ENCODE measurements around the gene TNFSF12.

TNFSF12 gene

DNA sequence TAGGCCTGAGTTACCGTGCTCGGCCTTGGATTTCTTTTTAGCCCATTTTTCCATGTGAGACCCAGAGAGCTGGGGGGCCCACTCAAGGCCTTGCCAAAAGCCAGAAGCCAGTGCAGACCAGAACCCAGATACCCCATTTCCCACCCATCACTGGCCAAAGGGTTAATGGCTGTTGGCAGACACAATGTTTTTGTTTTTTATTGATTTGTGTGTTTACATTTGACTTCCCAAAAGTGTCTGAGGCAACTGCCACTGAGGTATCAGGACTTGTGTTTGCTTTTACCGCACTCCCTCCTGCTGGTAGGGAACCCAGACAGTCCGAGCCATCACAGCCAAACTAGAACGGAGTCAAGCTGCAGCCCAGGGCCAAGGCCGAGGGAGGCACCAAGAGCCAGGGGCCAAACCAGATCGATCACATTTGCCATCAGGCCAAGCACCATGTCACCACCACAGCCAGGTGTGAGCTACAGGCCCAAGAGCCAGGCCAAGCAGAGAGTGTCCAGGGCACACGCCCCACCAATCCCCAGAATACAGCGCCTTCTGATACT is 7.7 kb upstream of the TNFSF12 start:
- DNase-seq (ENCODE audit: low read depth in 2 of 2) = no peak

DNA sequence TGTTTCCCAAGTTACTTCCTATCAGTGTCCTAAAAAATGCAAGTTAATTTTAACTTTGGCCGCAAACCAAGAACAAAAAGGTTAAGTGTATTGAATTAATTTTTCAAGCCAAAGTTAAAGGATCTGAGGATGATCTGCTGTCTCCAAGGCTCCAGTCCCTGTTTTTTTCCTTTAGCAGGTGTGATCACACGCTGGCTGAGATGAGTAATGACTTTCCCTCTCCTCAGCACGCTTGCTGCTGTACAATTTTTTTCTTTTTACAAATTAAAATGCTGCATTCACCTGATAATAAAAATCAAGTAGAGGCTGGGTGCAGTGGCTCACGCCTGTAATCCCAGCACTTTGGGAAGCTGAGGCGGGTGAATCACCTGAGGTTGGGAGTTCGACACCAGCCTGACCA is 3.9 kb upstream of the TNFSF12 start:
- DNase-seq (ENCODE audit: low read depth in 2 of 2) = no peak

DNA sequence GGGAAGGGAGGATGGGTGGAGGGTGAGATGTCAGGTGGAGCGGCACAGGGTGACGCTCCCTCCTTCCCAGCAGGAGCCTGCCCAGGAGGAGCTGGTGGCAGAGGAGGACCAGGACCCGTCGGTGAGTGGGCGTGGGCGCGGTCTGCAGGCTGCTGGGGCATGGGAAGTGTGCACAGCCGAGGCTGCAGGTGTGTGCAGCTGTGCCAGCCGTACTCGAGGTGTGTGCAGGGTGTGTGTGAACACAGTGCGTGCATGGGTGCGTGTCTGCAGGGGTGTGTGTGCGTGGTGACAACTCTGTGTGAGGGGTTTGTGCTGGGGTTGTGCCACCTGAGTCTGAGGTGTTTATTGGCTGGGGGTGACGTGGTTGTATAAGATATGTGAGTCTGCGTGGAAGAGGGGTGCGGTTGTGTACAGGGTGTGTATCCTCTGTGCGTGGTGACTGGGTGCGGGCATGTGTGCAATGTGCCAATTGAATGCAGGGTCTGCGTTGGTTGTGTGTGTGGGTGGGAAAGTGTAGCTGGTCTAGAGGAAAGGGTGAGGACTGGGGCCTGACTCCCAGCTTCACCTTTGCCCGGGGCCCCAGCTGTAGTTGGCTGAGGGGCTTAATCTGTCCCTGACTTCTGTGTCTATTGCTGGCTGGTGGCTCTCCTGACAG is 670 bp downstream of the TNFSF12 start:
- peak in 1 of 2 donors; percentile 21 for DNase-seq (ENCODE audit: low read depth in 2 of 2)

GRCh38 chr17:7550344-7550743 is 1.5 kb downstream of the TNFSF12 start:
- DNase-seq (ENCODE audit: low read depth in 2 of 2) = no peak

DNA sequence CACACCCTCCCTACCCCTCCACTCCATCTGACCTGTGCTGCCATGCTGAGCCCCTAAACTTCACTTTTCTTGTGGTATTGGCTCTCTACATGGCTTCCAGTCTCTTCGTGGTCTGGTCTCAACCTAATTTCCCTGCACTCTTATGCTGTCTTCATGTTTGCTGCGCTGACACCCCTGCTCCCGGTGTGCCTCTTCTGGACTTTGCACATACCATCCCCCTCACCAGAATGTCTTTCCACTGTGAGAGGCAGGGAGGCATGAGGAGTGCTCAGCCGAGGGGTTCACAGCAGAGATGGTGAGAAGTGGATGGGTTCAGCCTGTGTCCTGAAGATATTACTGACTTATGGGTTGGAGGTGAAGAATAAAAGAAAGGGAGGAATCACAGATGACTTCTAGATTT is 2.5 kb downstream of the TNFSF12 start:
- no peak for DNase-seq (ENCODE audit: low read depth in 2 of 2)

DNA sequence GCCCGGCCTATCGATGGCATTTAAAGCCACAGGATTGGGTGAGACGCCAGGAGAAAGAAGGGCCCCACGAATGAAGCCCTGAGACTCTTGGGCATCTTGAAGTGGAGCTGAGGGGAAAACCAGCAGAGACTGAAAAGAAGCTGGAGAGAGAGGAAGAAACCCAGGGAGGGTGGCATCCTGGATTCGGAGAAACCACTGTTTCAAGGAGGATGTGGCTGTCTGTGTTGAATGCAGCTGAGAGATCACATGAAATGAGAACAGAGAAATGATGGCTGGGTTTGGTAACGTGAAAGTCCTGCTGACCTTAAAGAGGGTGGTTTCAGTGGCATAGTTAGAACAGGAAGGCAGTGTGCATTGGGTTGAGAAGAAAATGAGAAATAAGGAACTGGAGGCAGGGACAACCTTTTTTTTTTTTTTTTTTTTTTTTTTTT is 3.8 kb downstream of the TNFSF12 start:
- DNase-seq (ENCODE audit: low read depth in 2 of 2) = no peak

DNA sequence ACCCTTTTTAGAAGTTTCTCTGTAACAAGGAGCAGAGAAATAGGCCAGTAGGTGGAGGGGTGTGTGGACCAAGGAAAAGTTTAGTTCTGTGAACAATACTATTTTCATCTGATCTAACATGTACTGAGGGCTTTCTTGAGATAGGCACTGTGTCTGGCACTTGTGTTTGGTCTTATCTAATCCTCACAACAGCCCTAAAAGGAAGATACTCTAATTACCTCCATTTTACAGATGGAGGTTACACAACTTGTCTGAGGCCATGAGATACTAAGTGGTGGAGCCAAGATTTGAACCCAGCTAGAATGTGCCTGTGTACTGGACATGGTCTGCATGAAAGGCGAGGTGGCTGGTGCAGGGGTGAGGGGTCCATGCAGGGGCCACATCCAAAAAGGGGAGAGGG is 4.5 kb downstream of the TNFSF12 start:
- no peak for DNase-seq (ENCODE audit: low read depth in 2 of 2)

GRCh38 chr17:7555320-7555948 is 6.6 kb downstream of the TNFSF12 start:
- no peak for DNase-seq (ENCODE audit: low read depth in 2 of 2)

DNA sequence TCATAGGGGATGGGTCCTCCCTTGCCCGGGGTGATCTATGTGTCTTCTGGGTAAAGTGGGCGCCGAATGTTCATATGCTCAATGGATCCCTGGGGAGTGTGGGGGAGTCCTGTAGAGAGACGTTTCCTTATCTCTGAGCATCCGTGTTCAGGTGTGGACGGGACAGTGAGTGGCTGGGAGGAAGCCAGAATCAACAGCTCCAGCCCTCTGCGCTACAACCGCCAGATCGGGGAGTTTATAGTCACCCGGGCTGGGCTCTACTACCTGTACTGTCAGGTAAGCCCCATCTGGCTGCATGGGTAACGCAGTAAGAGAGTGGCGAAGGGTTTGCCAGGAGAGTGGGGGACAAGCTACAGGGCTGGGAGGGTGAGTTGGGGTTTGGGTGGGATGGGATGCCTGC is 7.8 kb downstream of the TNFSF12 start:
- no peak for DNase-seq (ENCODE audit: low read depth in 2 of 2)

- DNase-seq (ENCODE audit: low read depth in 2 of 2) = no peak
These were observed 8.4 kb downstream of the TNFSF12 start for GRCh38 chr17:7557147-7557764.

- DNase-seq (ENCODE audit: low read depth in 2 of 2) = no peak
These were observed 9.1 kb downstream of the TNFSF12 start for GRCh38 chr17:7557775-7558543.

DNA sequence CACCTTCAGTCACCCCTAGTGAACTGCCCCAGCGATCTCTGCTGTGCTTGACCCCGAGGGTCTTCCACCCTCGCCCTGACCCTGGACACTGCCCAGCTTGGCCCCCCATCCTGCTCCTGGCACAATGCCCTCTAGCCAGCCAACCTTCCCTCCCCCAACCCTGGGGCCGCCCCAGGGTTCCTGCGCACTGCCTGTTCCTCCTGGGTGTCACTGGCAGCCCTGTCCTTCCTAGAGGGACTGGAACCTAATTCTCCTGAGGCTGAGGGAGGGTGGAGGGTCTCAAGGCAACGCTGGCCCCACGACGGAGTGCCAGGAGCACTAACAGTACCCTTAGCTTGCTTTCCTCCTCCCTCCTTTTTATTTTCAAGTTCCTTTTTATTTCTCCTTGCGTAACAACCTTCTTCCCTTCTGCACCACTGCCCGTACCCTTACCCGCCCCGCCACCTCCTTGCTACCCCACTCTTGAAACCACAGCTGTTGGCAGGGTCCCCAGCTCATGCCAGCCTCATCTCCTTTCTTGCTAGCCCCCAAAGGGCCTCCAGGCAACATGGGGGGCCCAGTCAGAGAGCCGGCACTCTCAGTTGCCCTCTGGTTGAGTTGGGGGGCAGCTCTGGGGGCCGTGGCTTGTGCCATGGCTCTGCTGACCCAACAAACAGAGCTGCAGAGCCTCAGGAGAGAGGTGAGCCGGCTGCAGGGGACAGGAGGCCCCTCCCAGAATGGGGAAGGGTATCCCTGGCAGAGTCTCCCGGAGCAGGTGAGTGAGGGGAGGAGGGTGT is 9.9 kb downstream of the TNFSF12 start, which contains the start of gene TNFSF13:
Gene TNFSF13, plus strand, starts transcription at position 207 of the 776 bp plus-strand sequence. Its CDS starts 290 bp downstream, at position 497.
- no peak for DNase-seq (ENCODE audit: low read depth in 2 of 2)

GRCh38 chr17:7559320-7560171 is 10.7 kb downstream of the TNFSF12 start:
- DNase-seq (ENCODE audit: low read depth in 2 of 2) = no peak

GRCh38 chr17:7560172-7561027 is 11.5 kb downstream of the TNFSF12 start:
- peak in 1 of 2 donors; percentile 44 for DNase-seq (ENCODE audit: low read depth in 2 of 2)

DNA sequence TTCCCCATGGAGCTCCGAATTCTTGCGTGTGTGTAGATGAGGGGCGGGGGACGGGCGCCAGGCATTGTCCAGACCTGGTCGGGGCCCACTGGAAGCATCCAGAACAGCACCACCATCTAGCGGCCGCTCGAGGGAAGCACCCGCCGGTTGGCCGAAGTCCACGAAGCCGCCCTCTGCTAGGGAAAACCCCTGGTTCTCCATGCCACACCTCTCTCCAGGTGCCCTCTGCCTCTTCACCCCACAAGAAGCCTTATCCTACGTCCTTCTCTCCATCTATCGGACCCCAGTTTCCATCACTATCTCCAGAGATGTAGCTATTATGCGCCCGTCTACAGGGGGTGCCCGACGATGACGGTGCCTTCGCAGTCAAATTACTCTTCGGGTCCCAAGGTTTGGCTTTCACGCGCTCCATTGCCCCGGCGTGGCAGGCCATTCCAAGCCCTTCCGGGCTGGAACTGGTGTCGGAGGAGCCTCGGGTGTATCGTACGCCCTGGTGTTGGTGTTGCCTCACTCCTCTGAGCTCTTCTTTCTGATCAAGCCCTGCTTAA is 12.2 kb downstream of the TNFSF12 start:
- DNase-seq (ENCODE audit: low read depth in 2 of 2) = peak; percentile 74 to 80

DNA sequence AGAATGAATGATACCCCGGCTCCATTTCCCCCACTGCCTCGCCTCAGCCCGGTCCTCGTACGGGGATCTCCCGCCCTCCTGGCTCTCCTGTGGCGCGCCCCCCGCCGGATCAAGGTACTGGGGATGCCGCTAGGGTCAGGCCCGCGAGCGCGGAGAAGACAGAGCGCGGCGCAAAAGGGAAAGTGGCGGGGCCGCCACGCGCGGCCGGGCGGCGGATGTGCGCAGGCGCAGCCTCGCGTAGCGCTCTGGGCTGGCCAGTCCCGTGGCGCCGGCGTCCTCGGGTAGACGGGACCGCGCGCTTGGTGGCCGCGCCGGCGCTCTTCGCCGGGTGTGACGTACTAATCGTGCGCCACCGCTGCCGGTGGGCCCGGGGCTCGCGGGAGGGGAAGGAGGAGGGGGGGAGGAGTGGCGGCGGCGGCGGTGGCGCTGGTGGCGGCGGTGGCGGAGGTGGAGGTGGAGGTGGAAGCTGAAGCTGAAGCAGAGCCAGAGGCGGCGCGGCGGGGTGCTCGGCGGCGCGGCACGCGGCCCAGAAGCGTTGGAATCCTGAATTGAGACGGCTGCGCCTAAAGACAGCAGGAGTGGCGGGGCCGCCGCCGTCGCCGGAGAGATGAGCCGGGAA is 12.8 kb downstream of the TNFSF12 start, which contains the start of gene SENP3:
Gene SENP3, plus strand, starts transcription at position 331 of the 619 bp plus-strand sequence. CDS start 1,158 bp downstream, outside the sequence.
- DNase-seq (ENCODE audit: low read depth in 2 of 2) = peak; percentile 89 to 90

GRCh38 chr17:7562208-7562605 is 13.3 kb downstream of the TNFSF12 start:
- DNase-seq (ENCODE audit: low read depth in 2 of 2) = no peak

GRCh38 chr17:7563115-7563869 is 14.4 kb downstream of the TNFSF12 start:
- no peak for DNase-seq (ENCODE audit: low read depth in 2 of 2)
